GM04503 (cell line): ENCODE measurements around the gene FGFR2.

Source experiments
- DNase-seq: peaks from one replicate; pipeline ENCODE4 v3.0.0-alpha.2; 2012; ENCODE audit warnings: low read depth

Gene FGFR2

DNA sequence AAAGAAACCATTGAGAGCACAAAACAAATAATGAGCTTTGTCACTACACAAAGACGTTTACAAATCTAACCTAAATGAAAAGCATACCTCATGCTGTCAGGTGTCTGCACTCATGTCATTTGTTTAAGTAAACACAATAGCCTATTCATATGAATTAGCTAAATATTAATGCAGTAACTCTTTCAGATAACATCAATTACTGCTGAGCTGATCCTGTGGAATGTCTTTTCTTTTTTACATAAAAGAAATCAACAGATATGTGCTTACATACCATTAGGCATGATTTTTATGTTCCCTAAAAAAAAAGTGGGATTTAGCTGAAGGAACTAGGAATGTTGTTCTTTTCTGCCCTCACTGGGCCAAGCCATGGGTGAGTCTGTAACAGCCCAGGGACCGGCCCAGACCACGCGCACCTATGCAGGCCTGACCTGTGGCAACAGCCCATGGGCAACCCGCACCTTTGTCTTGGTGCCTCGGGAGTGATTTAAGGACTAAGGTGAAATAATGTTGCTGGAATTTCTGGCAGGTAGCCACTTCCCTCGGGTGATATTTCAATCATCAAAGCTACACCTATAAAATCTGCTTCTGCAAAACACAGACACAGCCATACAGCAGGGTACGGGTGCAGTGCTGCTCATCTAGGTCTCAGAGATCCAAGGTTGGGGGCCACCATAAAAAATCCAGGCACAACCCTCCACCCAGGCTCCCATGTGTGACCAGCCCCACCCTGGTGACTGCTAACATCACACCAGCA is 44.6 kb downstream of the FGFR2 start:
- DNase-seq: no peak

- DNase-seq: no peak
These were observed 45.5 kb downstream of the FGFR2 start for GRCh38 chr10:121552746-121553145.

- no peak for DNase-seq
These were observed 46.9 kb downstream of the FGFR2 start for GRCh38 chr10:121551210-121551885.

GRCh38 chr10:121544301-121544869 is 53.9 kb downstream of the FGFR2 start:
- no peak for DNase-seq

DNA sequence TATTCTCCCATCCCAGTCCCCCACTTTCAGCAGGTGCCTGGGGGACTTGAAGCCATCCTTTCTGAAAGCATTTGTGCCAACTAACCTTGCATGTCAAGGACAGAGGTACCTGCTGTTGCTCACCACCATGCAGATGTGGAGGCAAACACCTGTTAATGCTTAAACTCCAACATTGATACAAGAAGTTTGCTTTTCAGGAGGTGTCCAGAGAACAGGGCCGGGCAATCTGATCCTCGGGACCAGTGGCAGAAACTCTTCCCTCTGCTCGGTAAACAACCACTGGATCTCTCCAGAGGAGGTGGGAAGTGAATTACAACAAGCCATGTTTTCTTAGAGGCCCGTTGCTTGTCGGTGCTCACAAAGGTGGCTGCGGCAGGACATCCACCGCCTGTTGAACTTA is 54.7 kb downstream of the FGFR2 start:
- DNase-seq: no peak

DNA sequence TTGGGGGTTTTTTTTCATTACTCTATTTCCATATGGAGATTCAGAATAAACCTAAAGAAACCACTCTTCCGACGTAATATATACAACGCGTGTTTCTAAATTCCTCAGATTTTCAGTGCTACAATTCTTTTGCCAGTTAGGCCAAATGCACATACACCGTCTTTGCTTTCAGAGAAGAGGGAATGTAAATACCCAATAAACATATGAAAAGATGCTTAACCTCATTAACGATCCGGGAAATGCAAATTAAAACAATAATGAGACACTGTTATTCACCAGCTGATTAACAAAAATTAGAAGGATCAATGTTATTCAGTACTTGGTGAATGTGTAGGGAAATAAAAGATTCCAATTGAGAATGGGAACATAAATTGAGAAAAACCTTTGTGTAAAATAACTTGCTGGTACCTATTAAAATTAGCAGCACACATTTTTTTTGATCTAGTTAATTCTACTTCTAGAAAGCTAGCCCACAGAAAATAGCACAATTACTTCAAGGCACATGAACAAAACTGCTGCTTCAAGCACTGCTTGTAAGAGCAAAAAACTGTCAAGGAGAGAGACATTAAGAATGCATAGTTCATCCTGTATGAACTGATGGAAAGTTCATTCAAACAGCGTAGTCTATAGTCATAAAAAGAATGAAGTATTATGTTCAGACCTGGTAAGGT is 56.7 kb downstream of the FGFR2 start:
- DNase-seq: no peak

- no peak for DNase-seq
These were observed 57.4 kb downstream of the FGFR2 start for GRCh38 chr10:121540732-121541395.

- DNase-seq: no peak
These were observed 58.5 kb downstream of the FGFR2 start for GRCh38 chr10:121539786-121540185.

DNA sequence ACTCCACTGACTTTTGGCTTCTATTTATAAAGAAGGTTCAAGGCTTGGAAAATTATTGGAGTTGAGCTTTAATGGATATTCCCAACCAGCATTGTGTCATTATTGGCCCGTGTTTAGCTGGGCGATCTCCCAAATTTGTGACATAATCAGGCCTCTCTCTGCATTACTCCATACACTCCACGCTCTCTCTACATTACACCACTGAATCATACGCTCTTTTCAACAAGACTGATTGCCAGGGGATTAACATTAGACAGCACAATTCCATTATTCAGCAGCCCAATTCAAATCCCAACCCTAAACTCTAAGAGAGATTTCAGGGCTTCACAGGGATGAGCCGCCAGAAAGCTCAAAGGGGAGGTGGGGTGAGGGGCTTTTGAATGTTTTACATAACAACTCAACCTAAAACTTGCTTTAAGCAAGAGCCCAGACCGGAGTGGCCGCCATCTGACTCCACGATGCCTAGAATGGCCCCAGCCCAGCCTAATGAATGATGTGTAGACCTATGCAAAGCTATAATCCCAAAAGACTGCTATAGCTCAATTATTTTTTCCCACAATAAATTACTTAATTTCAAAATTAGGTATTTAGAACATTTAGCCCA is 61.8 kb downstream of the FGFR2 start:
- no peak for DNase-seq

DNA sequence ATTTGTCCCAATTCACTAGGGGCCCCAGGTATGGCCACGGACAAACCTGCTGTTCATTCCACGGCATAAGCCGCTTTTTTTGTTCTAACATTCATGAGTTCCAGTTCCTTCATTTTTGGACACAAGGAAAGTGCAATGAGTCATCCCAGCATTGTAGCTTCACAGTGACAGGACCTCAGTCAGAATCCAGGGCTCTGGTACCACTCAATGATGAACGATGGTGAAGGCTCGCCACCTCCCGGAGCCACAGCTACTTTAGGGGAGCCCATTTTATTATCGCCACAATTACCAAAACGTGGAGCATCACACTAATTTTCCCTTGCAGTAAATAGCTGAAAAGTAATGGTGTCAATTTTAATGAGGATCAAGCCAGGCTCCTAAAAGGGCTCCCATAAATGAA is 62.9 kb downstream of the FGFR2 start:
- DNase-seq: no peak

GRCh38 chr10:121532292-121532864 is 65.9 kb downstream of the FGFR2 start:
- no peak for DNase-seq

DNA sequence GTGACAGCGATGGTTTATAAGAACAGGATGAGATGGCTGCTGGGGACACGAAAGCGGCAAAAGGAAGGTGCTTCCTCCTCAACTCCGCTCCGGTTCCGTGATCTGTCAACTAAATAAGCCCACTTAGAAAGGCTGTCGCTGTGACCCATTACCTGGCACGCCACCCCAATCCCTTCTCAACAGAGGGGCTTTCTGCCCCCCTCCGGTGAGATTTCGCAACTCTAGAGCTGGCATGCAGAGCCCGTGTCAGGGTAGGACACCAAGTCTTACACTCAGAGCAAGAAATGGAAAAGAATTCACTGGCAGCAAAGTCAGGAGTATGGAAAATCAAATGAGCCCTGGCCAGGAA is 66.4 kb downstream of the FGFR2 start:
- no peak for DNase-seq

- no peak for DNase-seq
These were observed 67.0 kb downstream of the FGFR2 start for GRCh38 chr10:121531076-121531829.

GRCh38 chr10:121530481-121531075 is 67.7 kb downstream of the FGFR2 start:
- no peak for DNase-seq

DNA sequence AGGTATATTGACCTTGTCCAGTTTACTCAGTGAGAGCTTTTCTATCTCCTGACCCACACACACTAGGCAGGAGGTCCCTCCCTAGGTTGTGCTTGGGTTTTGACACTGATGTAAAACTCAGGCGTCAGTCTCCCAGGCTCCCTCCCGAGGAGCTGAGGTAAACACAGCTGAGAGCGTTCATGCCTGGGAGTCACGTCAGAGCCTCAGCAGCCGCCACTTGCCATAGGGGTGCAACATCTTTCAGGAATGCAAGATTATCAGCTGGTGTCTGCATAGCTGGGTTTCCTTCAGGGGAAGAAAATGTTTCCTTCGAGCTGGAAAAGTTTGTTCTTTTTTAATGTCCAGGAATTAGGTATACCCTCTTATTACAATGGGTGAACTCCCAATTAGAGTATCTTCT is 70.6 kb downstream of the FGFR2 start:
- no peak for DNase-seq

- DNase-seq: no peak
These were observed 71.4 kb downstream of the FGFR2 start for GRCh38 chr10:121526801-121527221.

DNA sequence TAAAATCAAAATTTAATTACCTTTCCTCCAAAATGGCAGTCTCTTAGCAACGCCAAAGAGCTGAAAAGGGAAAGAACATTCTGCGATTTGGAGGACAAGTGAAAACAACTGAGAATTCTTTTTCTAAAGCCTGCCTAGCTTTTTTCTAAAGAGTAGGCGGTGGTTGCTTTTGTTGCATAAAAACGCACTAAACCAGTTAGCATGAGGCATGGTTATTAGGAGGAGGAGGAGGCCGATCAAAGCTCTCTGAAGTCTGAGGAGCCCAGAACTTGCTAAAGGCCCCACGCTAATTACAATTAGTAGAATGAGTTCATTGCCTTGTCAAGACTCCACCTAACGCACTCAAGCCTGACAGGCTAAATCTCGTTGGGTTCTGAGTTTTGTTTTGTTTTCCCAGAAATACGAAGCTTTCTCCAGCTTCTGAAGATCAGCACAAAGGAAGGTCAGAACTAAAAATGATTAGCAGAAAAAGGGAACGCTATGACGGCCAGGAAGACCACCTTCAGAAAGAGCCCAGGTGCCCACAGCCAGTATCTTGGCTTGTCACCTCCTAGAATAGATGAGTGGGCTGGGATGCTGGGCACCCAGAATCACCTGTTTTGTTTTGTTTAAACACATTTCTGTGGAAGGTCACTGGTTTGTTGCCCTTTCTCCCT is 72.0 kb downstream of the FGFR2 start:
- DNase-seq: no peak

GRCh38 chr10:121525251-121526134 is 72.8 kb downstream of the FGFR2 start:
- DNase-seq: no peak
